Gastrocnemius medialis (tissue), 4 donors: ENCODE data around the gene ZNF574. TPM values are rescaled to one million over a fixed set of nuclear protein-coding genes. Genes with fewer than 3 reads are reported as not detected.
A peak's percentile ranks its signal among the peaks of the same experiment; 100 is the strongest.

Experiments used
- ATAC-seq, 2 donors: fragments of 150-250 bp; one replicate each; pipeline ENCODE4 v1.9.1; 2016
- DNase-seq, 2 donors: peaks; one replicate each; pipeline ENCODE4 v3.0.0-alpha.2; 2019
- H3K27ac ChIP-seq, 4 donors: fragments of 200-600 bp; sonication (generic); 1 replicate in 1 of 4; 2 replicates in 3 of 4; pipeline ENCODE4 v1.5.1; 2016 to 2018; ENCODE audit warnings: mild to moderate bottlenecking in 2 of 4, moderate library complexity in 1 of 4
- H3K27me3 ChIP-seq, 3 donors: fragments of 200-600 bp; sonication (generic) in 2 of 3; 1 replicate in 1 of 3; 2 replicates in 2 of 3; pipeline versions ENCODE4 v1.5.1 to v1.6.0; 2016 to 2019; ENCODE audit warnings: mild to moderate bottlenecking in 1 of 3, moderate library complexity in 1 of 3
- H3K36me3 ChIP-seq, 2 donors: fragments of 200-600 bp; sonication (generic) in 1 of 2; one replicate each; pipeline ENCODE4 v1.5.1; 2017 to 2018
- H3K4me1 ChIP-seq, 2 donors: fragments of 200-600 bp; sonication (generic) in 1 of 2; one replicate each; pipeline ENCODE4 v1.5.1; 2016 to 2017; ENCODE audit warnings: mild to moderate bottlenecking in 2 of 2
- H3K4me3 ChIP-seq, 4 donors: fragments of 200-600 bp; sonication (generic) in 3 of 4; 1 replicate in 1 of 4; 2 replicates in 3 of 4; pipeline ENCODE4 v1.5.1; 2016 to 2019; ENCODE audit warnings: mild to moderate bottlenecking in 2 of 4
- H3K9me3 ChIP-seq, 3 donors: fragments of 200-600 bp; sonication (generic) in 2 of 3; 1 replicate in 1 of 3; 2 replicates in 2 of 3; pipeline ENCODE4 v1.5.1; 2016 to 2019
- CTCF ChIP-seq, 5 experiments: fragments of 450-650 bp in 3 of 5; fragments of 200-600 bp in 2 of 5; sonication (generic) in 2 of 5; IDR thresholded peaks in 4 of 5; conservative IDR thresholded peaks in 1 of 5; 1 replicate in 4 of 5; 2 replicates in 1 of 5; pipeline ENCODE4 v1.5.1; 2016 to 2019; ENCODE audit warnings: antibody characterized with exemption in 5 of 5, mild to moderate bottlenecking in 3 of 5, moderate library complexity in 3 of 5
- POLR2A ChIP-seq, 2 donors: fragments of 450-650 bp; IDR thresholded peaks; one replicate each; pipeline ENCODE4 v1.6.1; 2017; ENCODE audit warnings: antibody characterized with exemption in 2 of 2, mild to moderate bottlenecking in 2 of 2, moderate library complexity in 2 of 2
- in situ Hi-C, 4 donors: fragments of 200-750 bp; cut with MboI; loops; one replicate each; pipeline versions ENCODE4 v1.15.0 to v1.8.0; 2017; ENCODE audit warnings: low sequenced_read_pairs in 4 of 4
- intact Hi-C: fragments of 100-400 bp; cut with DNase I; formaldehyde crosslinking; loops from one replicate; pipeline ENCODE4 v1.15.1; 2023; ENCODE audit warnings: low total_unique reads
- total RNA-seq, 4 donors: library from RNA; depleted of rRNA; stranded (reverse); fragments of >200 nt; gene quantifications; one replicate each; pipeline versions ENCODE4 v1.1.0 to v1.2.3, GENCODE V29; 2016

Gene ZNF574
- total RNA-seq, 4 donors from 2014 or later = 10.8 to 15.1 (median 13.8) TPM

DNA sequence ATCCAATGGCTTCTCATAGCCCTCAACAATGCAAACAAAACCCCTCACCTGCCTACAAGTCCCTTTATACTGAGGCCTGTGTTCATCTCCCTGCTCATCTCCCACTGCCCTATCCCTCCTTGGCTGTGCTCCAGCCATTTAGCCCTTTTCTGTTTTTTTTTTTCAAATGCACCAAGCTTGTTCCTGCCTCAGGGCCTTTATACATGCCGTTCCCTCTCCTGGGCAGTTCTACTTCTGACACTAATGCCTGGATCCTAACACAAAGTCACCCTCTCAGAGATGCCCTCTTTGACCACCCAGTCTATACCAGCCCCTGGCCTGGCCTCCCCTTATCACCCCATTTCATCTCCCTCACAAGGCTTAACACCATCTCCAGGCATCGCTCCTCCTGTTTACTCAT lies 26.9 kb downstream of the ZNF574 start:
- no peaks in the 10 kb centered on the region for H3K9me3 ChIP-seq
- no peak for DNase-seq
- H3K27ac ChIP-seq = no peak overlapping the region
- peaks cover 0 to 9% (median 7%) of the 10 kb centered on the region in 3 donors for H3K27me3 ChIP-seq
- H3K36me3 ChIP-seq = no peaks in the 10 kb centered on the region
- intact Hi-C loops = no loop called here
- ATAC-seq = no peak
- in situ Hi-C loops = loop anchor here in 1 of 4 donors (25.0 kb wide), 1 partner anchor 234 kb away; the partner anchor contains the start of gene MEGF8
- H3K4me3 ChIP-seq = no peak overlapping the region
- H3K4me1 ChIP-seq = no peaks in the 10 kb centered on the region
- no peak for TF ChIP-seq CTCF (IDR thresholded peaks at IDR 0.05 in 4 of 5, conservative IDR thresholded peaks at IDR 0.05 in 1 of 5)
- no peak for TF ChIP-seq POLR2A (IDR thresholded peaks at IDR 0.05)

DNA sequence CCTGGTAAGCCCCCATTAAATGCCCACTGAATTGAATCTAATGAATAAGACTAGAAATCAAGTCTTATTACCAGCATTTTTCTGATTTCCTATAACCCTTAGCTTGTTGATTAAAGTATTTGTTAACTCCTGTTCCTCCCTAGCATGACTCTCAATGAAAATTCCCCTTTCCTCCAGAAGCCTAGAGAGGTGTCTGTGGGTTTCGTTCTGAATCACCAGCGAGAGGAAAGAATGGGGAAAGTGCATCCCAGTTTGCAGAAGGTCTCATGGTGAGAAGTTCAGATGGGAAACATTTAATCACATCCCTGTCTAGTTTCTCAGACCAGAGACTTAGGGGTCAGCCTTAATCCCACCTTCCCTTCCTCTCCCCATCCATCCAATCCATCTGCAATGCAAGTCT lies 29.4 kb downstream of the ZNF574 start:
- no peaks in the 10 kb centered on the region for H3K9me3 ChIP-seq
- no peak overlapping the region for H3K4me3 ChIP-seq
- no peak for ATAC-seq
- peaks cover 0 to 9% (median 7%) of the 10 kb centered on the region in 3 donors for H3K27me3 ChIP-seq
- no peak for DNase-seq
- H3K36me3 ChIP-seq = no peaks in the 10 kb centered on the region
- no peak for TF ChIP-seq CTCF (IDR thresholded peaks at IDR 0.05 in 4 of 5, conservative IDR thresholded peaks at IDR 0.05 in 1 of 5)
- no peak for TF ChIP-seq POLR2A (IDR thresholded peaks at IDR 0.05)
- in situ Hi-C loops (loop anchor here in 1 of 4 donors (25.0 kb wide), 1 partner anchor 232 kb away; the partner anchor contains the start of gene MEGF8), intact Hi-C loops (no loop called here)
- H3K27ac ChIP-seq = no peak overlapping the region
- H3K4me1 ChIP-seq = no peaks in the 10 kb centered on the region

GRCh38 chr19:42108527-42109389 lies 32.8 kb downstream of the ZNF574 start:
- Histone ChIP-seq H3K27ac (no peak overlapping the region), H3K9me3 (no peaks in the 10 kb centered on the region), H3K27me3 (peaks cover 0 to 9% (median 7%) of the 10 kb centered on the region in 3 donors), H3K4me1 (no peaks in the 10 kb centered on the region), H3K4me3 (no peak overlapping the region), H3K36me3 (no peaks in the 10 kb centered on the region)
- intact Hi-C loops = no loop called here
- TF ChIP-seq POLR2A (IDR thresholded peaks at IDR 0.05) (no peak), CTCF (IDR thresholded peaks at IDR 0.05 in 4 of 5, conservative IDR thresholded peaks at IDR 0.05 in 1 of 5) (peak in 4 of 5 experiments; percentile 53 to 74 (median 64))
- in situ Hi-C loops = loop anchor here in 1 of 4 donors (25.0 kb wide), 1 partner anchor 229 kb away; the partner anchor contains the start of gene MEGF8
- no peak for ATAC-seq
- peak; percentile 38 to 43 for DNase-seq

DNA sequence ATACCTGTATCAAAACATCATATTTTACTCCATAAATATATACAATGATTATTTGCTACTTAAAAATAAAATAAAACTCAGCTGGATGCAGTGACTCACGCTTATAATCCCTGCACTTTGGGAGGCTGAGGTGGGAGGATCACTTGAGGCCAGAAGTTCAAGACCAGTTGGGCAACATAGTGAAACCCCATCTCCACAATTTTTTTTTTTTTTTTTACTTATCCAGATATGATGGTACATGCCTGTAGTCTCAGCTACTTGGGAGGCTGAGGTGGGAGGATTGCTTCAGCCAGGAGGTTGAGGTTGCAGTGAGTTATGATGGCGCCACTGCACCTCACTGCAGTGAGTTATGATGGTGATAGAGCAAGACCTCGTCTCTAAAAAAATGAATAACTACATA lies 33.9 kb downstream of the ZNF574 start:
- intact Hi-C loops (no loop called here), in situ Hi-C loops (loop anchor here in 1 of 4 donors (25.0 kb wide), 1 partner anchor 227 kb away; the partner anchor contains the start of gene MEGF8)
- ATAC-seq = no peak
- TF ChIP-seq CTCF (IDR thresholded peaks at IDR 0.05 in 4 of 5, conservative IDR thresholded peaks at IDR 0.05 in 1 of 5) = no peak
- no peak for TF ChIP-seq POLR2A (IDR thresholded peaks at IDR 0.05)
- H3K27me3 ChIP-seq = peaks cover 0 to 9% (median 7%) of the 10 kb centered on the region in 3 donors
- no peak overlapping the region for H3K4me3 ChIP-seq
- no peaks in the 10 kb centered on the region for H3K9me3 ChIP-seq
- no peaks in the 10 kb centered on the region for H3K4me1 ChIP-seq
- no peaks in the 10 kb centered on the region for H3K36me3 ChIP-seq
- no peak for DNase-seq
- H3K27ac ChIP-seq = no peak overlapping the region
